Ectodermal cell (in vitro differentiated cells): ENCODE results near the gene PSMD12.

Source experiments
- H3K27ac ChIP-seq: 2 replicates; pipeline ENCODE4 v1.7.0; 2013; ENCODE audit warnings: mild to moderate bottlenecking, low read depth, low read length; ENCODE audit not compliant: insufficient read depth, poor library complexity, severe bottlenecking
- H3K27me3 ChIP-seq: 2 replicates; pipeline ENCODE4 v1.7.0; 2013; ENCODE audit warnings: mild to moderate bottlenecking, low read length; ENCODE audit not compliant: insufficient read depth, control insufficient read depth, poor library complexity, severe bottlenecking
- H3K36me3 ChIP-seq: one replicate; pipeline ENCODE4 v1.7.0; 2013; ENCODE audit warnings: low read length; ENCODE audit not compliant: control insufficient read depth, insufficient read depth
- H3K4me1 ChIP-seq: one replicate; pipeline ENCODE4 v1.7.0; 2013; ENCODE audit warnings: low read length; ENCODE audit not compliant: control insufficient read depth, insufficient read depth
- H3K4me3 ChIP-seq: 2 replicates; pipeline ENCODE4 v1.7.0; 2013; ENCODE audit warnings: low read depth, low read length, control low read depth; ENCODE audit not compliant: insufficient read depth
- H3K9me3 ChIP-seq: 2 replicates; pipeline ENCODE4 v1.7.0; 2013; ENCODE audit warnings: mild to moderate bottlenecking, low read length, moderate library complexity; ENCODE audit not compliant: control insufficient read depth
- WGBS, 2 experiments: methylation state at CpG; one replicate each; pipeline ENCODE4 v1.1.7; 2013; ENCODE audit warnings: missing lambda C conversion rate in 2 of 2; 5-methylcytosine and 5-hydroxymethylcytosine counted together

PSMD12 gene

DNA sequence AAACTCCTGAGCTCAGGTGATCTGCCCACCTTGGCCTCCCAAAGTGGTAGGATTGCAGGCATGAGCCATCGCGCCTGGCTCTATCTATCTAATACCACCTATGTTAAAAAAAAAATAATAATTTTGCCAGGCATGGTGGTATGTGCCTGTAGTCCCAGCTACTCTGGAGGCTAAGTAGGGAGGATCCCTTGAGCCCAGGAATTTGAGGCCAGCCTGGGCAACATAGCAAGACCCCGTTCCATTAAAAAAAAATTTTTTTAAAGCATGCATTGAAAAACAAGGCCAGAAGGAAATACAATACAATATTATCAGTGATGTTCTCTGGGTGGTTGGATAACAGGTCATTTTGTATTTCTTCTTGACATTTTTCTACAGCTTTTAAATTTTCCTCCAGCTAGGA, 76.1 kb downstream of the PSMD12 start:
- WGBS, 2 experiments = 82 to 90% methylated on average over 2 to 3 of the region's 3 CpGs
- Histone ChIP-seq H3K36me3 (no peaks in the 10 kb centered on the region), H3K27me3 (no peaks in the 10 kb centered on the region), H3K4me1 (no peaks in the 10 kb centered on the region), H3K9me3 (no peaks in the 10 kb centered on the region), H3K4me3 (no peak overlapping the region), H3K27ac (no peak overlapping the region)

DNA sequence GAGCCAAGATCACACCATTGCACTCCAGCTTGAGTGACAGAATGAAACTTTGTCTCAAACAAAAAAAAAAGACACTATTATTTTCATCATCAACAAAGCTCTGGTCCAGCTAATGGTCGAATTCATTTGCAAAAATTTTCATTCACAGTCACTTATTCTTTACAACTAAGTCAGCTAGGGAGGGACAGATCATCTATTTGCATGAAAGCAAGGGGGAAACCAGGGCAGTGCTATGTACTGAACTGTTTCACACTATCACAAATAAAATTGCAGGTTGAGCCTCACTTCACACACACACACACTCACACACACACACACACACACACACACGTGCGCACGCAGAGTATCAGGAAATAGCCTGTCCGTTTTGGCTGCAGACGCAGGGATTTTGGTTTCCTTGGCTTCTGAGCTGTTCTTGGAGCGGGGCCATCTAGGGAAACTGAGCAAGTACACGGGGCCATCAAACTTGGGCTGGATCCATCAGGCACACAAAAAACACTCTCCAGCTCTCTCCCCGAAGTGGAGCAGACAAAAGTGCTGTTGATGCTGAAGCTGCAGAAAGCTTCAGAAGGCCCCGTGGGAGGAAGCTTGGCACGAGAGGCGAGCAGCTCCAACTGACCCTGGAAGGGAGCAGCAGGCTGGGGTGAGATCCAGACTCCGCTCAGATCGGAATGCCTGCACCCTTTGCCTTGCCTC, 77.0 kb downstream of the PSMD12 start:
- H3K27me3 ChIP-seq = no peaks in the 10 kb centered on the region
- 82 to 83% methylated on average over 14 of the region's 14 CpGs for WGBS, 2 experiments
- H3K36me3 ChIP-seq = no peaks in the 10 kb centered on the region
- H3K9me3 ChIP-seq = no peaks in the 10 kb centered on the region
- no peak overlapping the region for H3K4me3 ChIP-seq
- no peaks in the 10 kb centered on the region for H3K4me1 ChIP-seq
- H3K27ac ChIP-seq = no peak overlapping the region
